ENCODE data around the gene PPT2.

The PPT2 gene

GRCh38 chr6:32182555-32182981, 28.6 kb downstream of the PPT2 start:
- TF ChIP-seq, protein P1, sequence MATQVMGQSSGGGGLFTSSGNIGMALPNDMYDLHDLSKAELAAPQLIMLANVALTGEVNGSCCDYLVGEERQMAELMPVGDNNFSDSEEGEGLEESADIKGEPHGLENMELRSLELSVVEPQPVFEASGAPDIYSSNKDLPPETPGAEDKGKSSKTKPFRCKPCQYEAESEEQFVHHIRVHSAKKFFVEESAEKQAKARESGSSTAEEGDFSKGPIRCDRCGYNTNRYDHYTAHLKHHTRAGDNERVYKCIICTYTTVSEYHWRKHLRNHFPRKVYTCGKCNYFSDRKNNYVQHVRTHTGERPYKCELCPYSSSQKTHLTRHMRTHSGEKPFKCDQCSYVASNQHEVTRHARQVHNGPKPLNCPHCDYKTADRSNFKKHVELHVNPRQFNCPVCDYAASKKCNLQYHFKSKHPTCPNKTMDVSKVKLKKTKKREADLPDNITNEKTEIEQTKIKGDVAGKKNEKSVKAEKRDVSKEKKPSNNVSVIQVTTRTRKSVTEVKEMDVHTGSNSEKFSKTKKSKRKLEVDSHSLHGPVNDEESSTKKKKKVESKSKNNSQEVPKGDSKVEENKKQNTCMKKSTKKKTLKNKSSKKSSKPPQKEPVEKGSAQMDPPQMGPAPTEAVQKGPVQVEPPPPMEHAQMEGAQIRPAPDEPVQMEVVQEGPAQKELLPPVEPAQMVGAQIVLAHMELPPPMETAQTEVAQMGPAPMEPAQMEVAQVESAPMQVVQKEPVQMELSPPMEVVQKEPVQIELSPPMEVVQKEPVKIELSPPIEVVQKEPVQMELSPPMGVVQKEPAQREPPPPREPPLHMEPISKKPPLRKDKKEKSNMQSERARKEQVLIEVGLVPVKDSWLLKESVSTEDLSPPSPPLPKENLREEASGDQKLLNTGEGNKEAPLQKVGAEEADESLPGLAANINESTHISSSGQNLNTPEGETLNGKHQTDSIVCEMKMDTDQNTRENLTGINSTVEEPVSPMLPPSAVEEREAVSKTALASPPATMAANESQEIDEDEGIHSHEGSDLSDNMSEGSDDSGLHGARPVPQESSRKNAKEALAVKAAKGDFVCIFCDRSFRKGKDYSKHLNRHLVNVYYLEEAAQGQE (IDR thresholded peaks at IDR 0.05; ENCODE audit: insufficient replicate concordance, low read depth): no peak
- TF ChIP-seq CTCF (IDR thresholded peaks at IDR 0.05; ENCODE audit: insufficient read depth, low read length) (no peak), POLR2AphosphoS5 (IDR thresholded peaks at IDR 0.05; ENCODE audit: low read depth) (no peak), GABPA (IDR thresholded peaks at IDR 0.05; ENCODE audit: low read depth) (no peak), SPI1 (IDR thresholded peaks at IDR 0.05; ENCODE audit: borderline replicate concordance, low read depth) (no peak)
- no peak for DNase-seq (ENCODE audit: low read depth in 1 of 2, low spot score in 1 of 2)
- Histone ChIP-seq H3K27me3 (ENCODE audit: insufficient read depth, poor library complexity, severe bottlenecking) (no peaks in the 10 kb centered on the region), H3K27ac (replicated peaks) (no peak overlapping the region), H3K4me3 (replicated peaks; ENCODE audit: insufficient read depth, low read length) (no peak overlapping the region)

DNA sequence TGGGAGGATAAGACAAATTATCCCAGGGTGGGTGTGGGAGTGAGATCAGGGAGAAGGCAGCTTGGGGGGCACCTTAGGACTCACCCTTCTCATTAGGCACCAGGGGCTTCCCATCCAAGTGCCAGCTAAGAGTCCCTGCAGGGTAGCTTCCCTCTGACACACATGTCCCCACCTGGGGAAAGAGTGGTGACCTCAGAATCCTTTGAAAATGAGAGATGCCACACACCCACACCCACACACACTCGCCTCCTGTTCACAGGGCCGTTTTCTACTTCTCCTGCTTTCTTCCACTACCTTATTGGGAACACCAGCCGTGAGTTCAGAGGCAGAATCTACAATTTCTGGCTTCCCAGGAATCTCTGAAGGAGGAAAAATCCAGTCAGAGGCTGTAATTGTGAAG, 29.1 kb downstream of the PPT2 start:
- DNase-seq (ENCODE audit: low read depth in 1 of 2, low spot score in 1 of 2): no peak
- TF ChIP-seq SPI1 (IDR thresholded peaks at IDR 0.05; ENCODE audit: borderline replicate concordance, low read depth): no peak
- no peak for TF ChIP-seq CTCF (IDR thresholded peaks at IDR 0.05; ENCODE audit: insufficient read depth, low read length)
- no peak for TF ChIP-seq POLR2AphosphoS5 (IDR thresholded peaks at IDR 0.05; ENCODE audit: low read depth)
- no peak for TF ChIP-seq GABPA (IDR thresholded peaks at IDR 0.05; ENCODE audit: low read depth)
- TF ChIP-seq, protein P1 (IDR thresholded peaks at IDR 0.05; ENCODE audit: insufficient replicate concordance, low read depth): no peak
- no peak overlapping the region for H3K27ac ChIP-seq (replicated peaks)
- no peaks in the 10 kb centered on the region for H3K27me3 ChIP-seq (ENCODE audit: insufficient read depth, poor library complexity, severe bottlenecking)
- no peak overlapping the region for H3K4me3 ChIP-seq (replicated peaks; ENCODE audit: insufficient read depth, low read length)

- H3K27me3 ChIP-seq (ENCODE audit: insufficient read depth, poor library complexity, severe bottlenecking): no peaks in the 10 kb centered on the region
- TF ChIP-seq, protein P1 (IDR thresholded peaks at IDR 0.05; ENCODE audit: insufficient replicate concordance, low read depth): no peak
- TF ChIP-seq GABPA (IDR thresholded peaks at IDR 0.05; ENCODE audit: low read depth) (no peak), POLR2AphosphoS5 (IDR thresholded peaks at IDR 0.05; ENCODE audit: low read depth) (no peak)
- H3K4me3 ChIP-seq (replicated peaks; ENCODE audit: insufficient read depth, low read length): no peak overlapping the region
- no peak overlapping the region for H3K27ac ChIP-seq (replicated peaks)
- no peak for DNase-seq (ENCODE audit: low read depth in 1 of 2, low spot score in 1 of 2)
Measured at GRCh38 chr6:32183483-32184083, 29.6 kb downstream of the PPT2 start.
